Keratinocyte (primary cell): ENCODE measurements around the gene TPD52L2. TPM values are rescaled to one million over a fixed set of nuclear protein-coding genes. Genes with fewer than 3 reads are reported as not detected.

Experiments used
- DNase-seq: peaks from one replicate; pipeline ENCODE4 v3.0.0-alpha.2; 2011; ENCODE audit warnings: low read depth, missing footprints, low spot score
- FAIRE-seq: peaks from 2 replicates; lab custom pipeline; 2011; peaks lifted over from hg19 to GRCh38; lab: Jason Lieb, UNC
- H2AFZ ChIP-seq: 2 replicates; pipeline ENCODE4 v1.6.0; 2012; ENCODE audit warnings: low read length, control low read depth, inconsistent platforms; ENCODE audit not compliant: control insufficient read depth
- H3K27ac ChIP-seq: 2 replicates; pipeline ENCODE4 v1.5.1; 2011; ENCODE audit warnings: low read length; ENCODE audit not compliant: control insufficient read depth, insufficient read depth
- H3K27me3 ChIP-seq: 3 replicates; pipeline ENCODE4 v1.6.0; 2011; ENCODE audit warnings: low read length; ENCODE audit not compliant: control insufficient read depth, insufficient read depth; ENCODE audit errors: extremely low read depth
- H3K36me3 ChIP-seq, 2 experiments: 2 replicates in 1 of 2; 3 replicates in 1 of 2; pipeline ENCODE4 v1.5.1; 2011; ENCODE audit warnings: low read length in 2 of 2, mild to moderate bottlenecking in 1 of 2; ENCODE audit not compliant: control insufficient read depth in 2 of 2, insufficient read depth in 2 of 2; ENCODE audit errors: extremely low read depth in 1 of 2
- H3K4me1 ChIP-seq: 3 replicates; pipeline ENCODE4 v1.5.1; 2011; ENCODE audit warnings: low read length; ENCODE audit not compliant: control insufficient read depth, insufficient read depth; ENCODE audit errors: extremely low read depth
- H3K4me2 ChIP-seq: 3 replicates; pipeline ENCODE4 v1.6.0; 2011; ENCODE audit warnings: low read depth, low read length; ENCODE audit not compliant: control insufficient read depth, insufficient read depth; ENCODE audit errors: extremely low read depth
- H3K4me3 ChIP-seq, 3 experiments: fragments of 200-600 bp in 1 of 3; sonication (generic) in 1 of 3; 2 replicates in 2 of 3; 3 replicates in 1 of 3; pipeline ENCODE4 v1.5.1; 2011 to 2016; ENCODE audit warnings: low read length in 3 of 3, mild to moderate bottlenecking in 3 of 3, control low read depth in 2 of 3, inconsistent platforms in 1 of 3, low read depth in 1 of 3, mixed read lengths in 1 of 3, mixed run types in 1 of 3, moderate library complexity in 1 of 3; ENCODE audit not compliant: control insufficient read depth in 2 of 3, insufficient read depth in 2 of 3; ENCODE audit errors: extremely low read depth in 1 of 3
- H3K79me2 ChIP-seq: 2 replicates; pipeline ENCODE4 v1.6.0; 2012; ENCODE audit warnings: low read length; ENCODE audit not compliant: control insufficient read depth, insufficient read depth
- H3K9ac ChIP-seq: 3 replicates; pipeline ENCODE4 v1.6.0; 2011; ENCODE audit warnings: low read length; ENCODE audit not compliant: control insufficient read depth, insufficient read depth; ENCODE audit errors: extremely low read depth
- H3K9me1 ChIP-seq: 3 replicates; pipeline ENCODE4 v1.6.0; 2011; ENCODE audit warnings: low read length; ENCODE audit not compliant: control insufficient read depth, insufficient read depth; ENCODE audit errors: extremely low read depth
- H3K9me3 ChIP-seq: 2 replicates; pipeline ENCODE4 v1.5.1; 2012; ENCODE audit warnings: low read depth, low read length; ENCODE audit not compliant: control insufficient read depth
- H4K20me1 ChIP-seq: 3 replicates; pipeline ENCODE4 v1.6.0; 2011; ENCODE audit warnings: low read length; ENCODE audit not compliant: control insufficient read depth, insufficient read depth; ENCODE audit errors: extremely low read depth
- CTCF ChIP-seq, 3 experiments: IDR thresholded peaks in 1 of 3; conservative IDR thresholded peaks in 1 of 3; optimal IDR thresholded peaks in 1 of 3; 2 replicates in 2 of 3; 3 replicates in 1 of 3; pipeline versions ENCODE3 to v1.5.1; 2011; ENCODE audit warnings: low read length in 3 of 3, mild to moderate bottlenecking in 3 of 3, moderate library complexity in 2 of 3, control low read depth in 1 of 3, inconsistent platforms in 1 of 3; ENCODE audit not compliant: insufficient read depth in 2 of 3; ENCODE audit errors: extremely low read depth in 1 of 3
- EZH2 ChIP-seq: IDR thresholded peaks from one replicate; pipeline ENCODE4 v1.6.1; 2012; ENCODE audit warnings: inconsistent platforms, mild to moderate bottlenecking, low read length, moderate library complexity
- dilution Hi-C: fragments of 300-500 bp; cut with MboI; formaldehyde crosslinking; loops from one replicate; pipeline ENCODE4 v1.7.0; 2020; ENCODE audit warnings: low sequenced_read_pairs; ENCODE audit not compliant: extremely low pct_ligation_motif_present
- polyA plus RNA-seq, 5 experiments: library from polyadenylated mRNA; depleted of rRNA in 3 of 5; stranded (reverse) in 3 of 5; stranded (forward) in 1 of 5; unstranded in 1 of 5; fragments of >200 nt; gene quantifications; 1 replicate in 1 of 5; 2 replicates in 3 of 5; 3 replicates in 1 of 5; pipeline versions ENCODE4 v1.2.1 to v1.2.3, GENCODE V29; 2011 to 2012; ENCODE audit warnings: missing spikeins in 2 of 5, low read depth in 1 of 5, low replicate concordance in 1 of 5

Gene TPD52L2
- polyA plus RNA-seq, 1 donor (not counting 4 experiments of a cell fraction or from before 2014, with no cell fraction given) = 177 TPM

DNA sequence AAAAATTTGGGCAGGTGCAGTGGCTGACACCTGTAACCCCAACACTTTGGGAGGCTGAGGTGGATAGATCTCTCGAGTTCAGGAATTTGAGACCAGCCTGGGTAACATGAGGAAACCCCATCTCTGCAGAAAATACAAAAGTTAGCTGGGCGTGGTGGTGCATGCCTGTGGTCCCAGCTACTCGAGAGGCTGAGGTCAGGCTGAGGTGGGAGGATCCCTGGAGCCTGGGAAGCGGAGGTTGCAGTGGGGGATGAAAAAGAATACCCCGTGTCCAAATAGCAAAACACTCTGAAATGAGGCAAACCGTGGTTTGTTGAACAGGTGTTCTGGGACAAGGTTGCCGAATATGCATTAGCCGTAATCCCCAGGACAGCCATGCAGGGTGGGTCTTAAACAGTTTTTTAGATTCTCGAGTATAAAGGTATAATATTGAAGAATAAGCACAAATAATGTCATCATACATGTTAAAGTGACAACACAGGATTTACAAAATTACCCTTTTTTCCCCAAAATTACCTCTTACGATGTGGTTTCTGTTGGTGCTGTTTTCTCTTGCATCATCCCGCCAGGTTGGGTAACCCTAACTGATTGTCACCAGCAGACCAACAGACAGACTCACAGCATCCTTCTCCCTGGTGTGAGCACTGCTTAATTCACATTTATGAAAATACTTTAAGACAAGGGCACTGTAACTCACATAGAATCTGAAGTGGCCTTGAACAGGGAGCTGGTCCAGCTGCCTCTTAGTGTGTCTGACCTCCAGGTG, 38.9 kb downstream of the TPD52L2 start:
- Histone ChIP-seq H4K20me1 (peaks cover 11% of the 10 kb centered on the region), H3K27me3 (no peaks in the 10 kb centered on the region), H2AFZ (no peak overlapping the region), H3K9ac (no peak overlapping the region), H3K4me3 (no peak overlapping the region), H3K4me2 (no peak overlapping the region), H3K36me3 (peaks cover 8 to 15% of the 10 kb centered on the region in 2 experiments), H3K27ac (peak overlapping the region; percentile 74), H3K79me2 (peaks cover 95% of the 10 kb centered on the region), H3K4me1 (peaks cover 18% of the 10 kb centered on the region), H3K9me3 (no peaks in the 10 kb centered on the region), H3K9me1 (peaks cover 2% of the 10 kb centered on the region)
- no peak for TF ChIP-seq CTCF (optimal IDR thresholded peaks at IDR 0.05 in 1 of 3, IDR thresholded peaks at IDR 0.05 in 1 of 3, conservative IDR thresholded peaks at IDR 0.05 in 1 of 3; ENCODE audit: extremely low read depth in 1 of 3, insufficient read depth in 2 of 3, low read length in 3 of 3)
- TF ChIP-seq EZH2 = no peak
- dilution Hi-C loops = no loop called here
- FAIRE-seq (no peak), DNase-seq (no peak)

DNA sequence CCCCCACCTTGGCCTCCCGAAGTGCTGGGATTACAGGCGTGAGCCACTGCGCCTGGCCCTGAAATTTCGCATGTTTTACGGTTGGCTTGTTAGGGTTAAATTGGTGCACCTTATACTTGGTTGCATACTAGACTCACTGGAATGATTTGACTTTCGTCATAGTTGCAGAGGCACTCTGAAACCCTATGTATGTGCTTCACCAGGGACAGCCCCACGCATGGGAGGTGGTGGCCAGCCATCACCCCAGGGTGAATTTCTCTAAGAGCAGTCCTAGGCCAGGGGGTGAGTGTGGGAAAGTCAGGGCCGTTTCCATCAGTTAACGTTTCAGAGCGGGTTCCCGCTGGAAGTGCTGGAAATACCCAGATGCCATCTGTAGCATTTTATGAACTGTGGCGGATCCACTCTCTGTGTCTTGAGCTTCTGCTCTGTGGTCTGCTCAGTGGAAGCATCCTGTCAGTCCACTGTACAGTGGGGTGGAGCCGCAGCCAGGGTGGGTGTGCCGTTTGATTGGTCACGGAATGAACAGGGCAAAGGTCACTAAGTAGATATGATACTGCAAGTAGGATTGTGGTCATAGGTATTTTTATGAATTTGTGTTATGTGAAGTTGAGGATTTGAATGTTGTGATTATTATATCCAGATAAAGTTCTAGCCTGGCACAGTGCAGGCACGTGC, 43.1 kb downstream of the TPD52L2 start:
- no peaks in the 10 kb centered on the region for H3K27me3 ChIP-seq
- no peak overlapping the region for H3K4me3 ChIP-seq
- dilution Hi-C loops = no loop called here
- H3K9me1 ChIP-seq = peaks cover 2% of the 10 kb centered on the region
- peaks cover 9 to 13% of the 10 kb centered on the region in 2 experiments for H3K36me3 ChIP-seq
- no peak overlapping the region for H2AFZ ChIP-seq
- no peak overlapping the region for H3K9ac ChIP-seq
- FAIRE-seq (no peak), DNase-seq (no peak)
- no peak overlapping the region for H3K4me2 ChIP-seq
- peaks cover 6% of the 10 kb centered on the region for H4K20me1 ChIP-seq
- H3K79me2 ChIP-seq = peaks cover 90% of the 10 kb centered on the region
- no peaks in the 10 kb centered on the region for H3K9me3 ChIP-seq
- no peak for TF ChIP-seq CTCF (optimal IDR thresholded peaks at IDR 0.05 in 1 of 3, IDR thresholded peaks at IDR 0.05 in 1 of 3, conservative IDR thresholded peaks at IDR 0.05 in 1 of 3; ENCODE audit: extremely low read depth in 1 of 3, insufficient read depth in 2 of 3, low read length in 3 of 3)
- TF ChIP-seq EZH2 = no peak
- H3K4me1 ChIP-seq = peaks cover 37% of the 10 kb centered on the region
- H3K27ac ChIP-seq = no peak overlapping the region
